Mesenchymal stem cell (in vitro differentiated cells and primary cell): Measurements from ENCODE around the gene CMTM5.
"Not testable (repeated sequence)": the region's sequence is repeated elsewhere in the genome, so short reads cannot be mapped to it uniquely, and the experiment has no call there.

Experiments
- DNase-seq: peaks from one replicate; pipeline ENCODE4 v3.0.0-alpha.2; 2013
- H2AFZ ChIP-seq: one replicate; pipeline ENCODE4 v1.6.1; 2013; ENCODE audit warnings: low read depth, mild to moderate bottlenecking, control low read depth, inconsistent platforms, low read length, moderate library complexity
- H2AK5ac ChIP-seq: 2 replicates; pipeline ENCODE4 v1.6.1; 2013; ENCODE audit warnings: low read length, moderate library complexity, mild to moderate bottlenecking, inconsistent platforms; ENCODE audit not compliant: severe bottlenecking
- H2BK120ac ChIP-seq: one replicate; pipeline ENCODE4 v1.6.1; 2013; ENCODE audit warnings: low read depth, mild to moderate bottlenecking, inconsistent platforms, low read length, moderate library complexity
- H2BK12ac ChIP-seq, 2 experiments: one replicate each; pipeline ENCODE4 v1.6.1; 2013; ENCODE audit warnings: inconsistent platforms in 2 of 2, low read length in 2 of 2, mild to moderate bottlenecking in 2 of 2, moderate library complexity in 2 of 2, control low read depth in 1 of 2
- H2BK15ac ChIP-seq: one replicate; pipeline ENCODE4 v1.6.1; 2013; ENCODE audit warnings: mild to moderate bottlenecking, low read depth, inconsistent platforms; ENCODE audit not compliant: poor library complexity, severe bottlenecking
- H2BK5ac ChIP-seq: 2 replicates; pipeline ENCODE4 v1.6.1; 2013; ENCODE audit warnings: low read depth, mild to moderate bottlenecking, low read length, control low read depth, inconsistent platforms; ENCODE audit not compliant: poor library complexity, severe bottlenecking
- H3K14ac ChIP-seq, 2 experiments: one replicate each; pipeline ENCODE4 v1.6.1; 2013; ENCODE audit warnings: inconsistent platforms in 2 of 2, low read length in 2 of 2, control low read depth in 1 of 2, mild to moderate bottlenecking in 1 of 2, moderate library complexity in 1 of 2
- H3K18ac ChIP-seq, 2 experiments: one replicate each; pipeline ENCODE4 v1.6.1; 2013; ENCODE audit warnings: inconsistent platforms in 2 of 2, low read length in 2 of 2, control low read depth in 1 of 2, low read depth in 1 of 2, mild to moderate bottlenecking in 1 of 2
- H3K23ac ChIP-seq, 2 experiments: one replicate each; pipeline ENCODE4 v1.6.1; 2013; ENCODE audit warnings: inconsistent platforms in 2 of 2, low read length in 2 of 2, mild to moderate bottlenecking in 2 of 2, moderate library complexity in 2 of 2, control low read depth in 1 of 2
- H3K27ac ChIP-seq: 2 replicates; pipeline ENCODE4 v1.5.1; 2013; ENCODE audit warnings: mild to moderate bottlenecking, moderate library complexity, low read length, control low read depth, inconsistent platforms; ENCODE audit not compliant: poor library complexity, severe bottlenecking
- H3K27me3 ChIP-seq, 2 experiments: 2 replicates each; pipeline versions ENCODE4 v1.6.1 to v1.7.0; 2013; ENCODE audit warnings: low read length in 2 of 2, mild to moderate bottlenecking in 2 of 2, moderate library complexity in 2 of 2, control low read depth in 1 of 2, inconsistent platforms in 1 of 2; ENCODE audit not compliant: control insufficient read depth in 1 of 2, insufficient read depth in 1 of 2
- H3K36me3 ChIP-seq, 2 experiments: 2 replicates each; pipeline versions ENCODE4 v1.6.1 to v1.7.0; 2013; ENCODE audit warnings: low read length in 2 of 2, control low read depth in 1 of 2, inconsistent platforms in 1 of 2, low read depth in 1 of 2, mild to moderate bottlenecking in 1 of 2; ENCODE audit not compliant: insufficient read depth in 2 of 2, control insufficient read depth in 1 of 2
- H3K4ac ChIP-seq, 2 experiments: one replicate each; pipeline ENCODE4 v1.6.1; 2013; ENCODE audit warnings: inconsistent platforms in 2 of 2, low read length in 2 of 2, mild to moderate bottlenecking in 2 of 2, moderate library complexity in 2 of 2, control low read depth in 1 of 2, low read depth in 1 of 2
- H3K4me1 ChIP-seq: 2 replicates; pipeline ENCODE4 v1.6.1; 2013; ENCODE audit warnings: low read depth, low read length, control low read depth; ENCODE audit not compliant: control insufficient read depth, insufficient read depth
- H3K4me2 ChIP-seq: 2 replicates; pipeline ENCODE4 v1.6.1; 2013; ENCODE audit warnings: low read length, mild to moderate bottlenecking, inconsistent platforms; ENCODE audit not compliant: poor library complexity, severe bottlenecking
- H3K4me3 ChIP-seq, 2 experiments: 2 replicates each; pipeline versions ENCODE4 v1.5.1 to v1.7.0; 2013; ENCODE audit warnings: low read length in 2 of 2, mild to moderate bottlenecking in 2 of 2, control low read depth in 1 of 2, low read depth in 1 of 2; ENCODE audit not compliant: insufficient read depth in 1 of 2
- H3K79me1 ChIP-seq: replicated peaks from 2 replicates; pipeline ENCODE4 v1.6.1; 2013; ENCODE audit warnings: mild to moderate bottlenecking, control low read depth, low read length, inconsistent platforms; ENCODE audit not compliant: poor library complexity, severe bottlenecking
- H3K9ac ChIP-seq: 2 replicates; pipeline ENCODE4 v1.7.0; 2013; ENCODE audit warnings: mild to moderate bottlenecking, low read length, moderate library complexity
- H3K9me3 ChIP-seq: 2 replicates; pipeline ENCODE4 v1.7.0; 2013; ENCODE audit warnings: mild to moderate bottlenecking, low read length; ENCODE audit not compliant: control insufficient read depth
- H4K8ac ChIP-seq: one replicate; pipeline ENCODE4 v1.6.1; 2013; ENCODE audit warnings: inconsistent platforms, mild to moderate bottlenecking, low read length, moderate library complexity
- H4K91ac ChIP-seq: one replicate; pipeline ENCODE4 v1.6.1; 2013; ENCODE audit warnings: mild to moderate bottlenecking, low read length, inconsistent platforms
- WGBS: methylation state at CpG from one replicate; pipeline ENCODE4 v1.1.7; 2013; ENCODE audit warnings: mixed read lengths; 5-methylcytosine and 5-hydroxymethylcytosine counted together

Gene CMTM5

DNA sequence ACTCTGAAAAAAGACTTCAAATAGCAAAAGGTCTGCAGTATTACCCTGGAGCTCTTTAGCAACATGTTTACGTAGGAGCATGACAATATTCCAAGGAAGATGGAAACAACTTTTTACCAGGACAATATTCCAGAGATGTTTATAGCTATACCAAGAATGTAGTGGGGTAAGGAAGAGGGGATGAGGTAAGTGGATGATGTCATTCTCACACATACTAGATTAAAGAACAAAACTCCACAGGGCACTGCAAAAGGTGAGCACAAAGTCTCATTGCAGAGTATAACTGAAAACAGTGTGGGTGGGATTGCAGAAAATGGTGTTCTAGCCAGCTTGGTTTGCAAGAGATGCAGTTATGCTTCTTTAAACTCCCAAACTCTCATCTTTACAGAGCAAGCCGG lies 8.4 kb downstream of the CMTM5 start:
- no peak for DNase-seq
- H3K9ac ChIP-seq, result no peak overlapping the region
- H2BK15ac ChIP-seq, result no peak overlapping the region

DNA sequence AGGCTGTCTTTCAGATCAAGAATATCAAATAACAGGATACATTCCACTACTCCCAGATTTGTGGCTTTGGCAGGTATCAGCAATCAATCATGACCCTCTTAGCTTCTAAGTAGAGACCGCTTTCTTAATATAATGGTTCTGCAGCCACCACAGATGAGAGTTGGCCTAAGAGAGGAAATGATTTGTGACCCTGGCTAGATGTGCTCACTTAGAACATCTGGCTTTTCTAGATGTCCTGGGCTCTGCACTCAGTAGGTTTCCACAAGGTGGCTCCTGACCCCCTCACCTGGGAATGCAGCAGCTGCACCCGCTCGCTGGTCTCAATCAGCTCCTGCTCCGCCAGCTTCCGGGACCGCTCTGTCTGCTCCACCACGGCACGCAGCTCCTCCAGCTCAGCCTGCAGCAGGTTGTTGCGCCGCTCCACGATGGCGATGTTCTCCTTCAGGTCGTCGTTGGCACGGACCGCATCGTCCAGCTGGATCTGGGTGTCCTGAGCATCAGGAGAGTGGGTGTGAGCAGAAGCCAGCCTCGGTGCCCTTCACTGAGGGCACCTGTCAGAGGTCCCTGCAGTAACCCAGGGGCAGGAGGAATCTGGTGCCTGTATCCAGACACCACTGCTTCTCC lies 8.9 kb downstream of the CMTM5 start:
- Histone ChIP-seq H3K9ac (no peak overlapping the region), H3K4me1 (no peaks in the 10 kb centered on the region), H3K79me1 (no peaks in the 10 kb centered on the region), H3K27ac (no peak overlapping the region), H2AK5ac (no peak overlapping the region), H3K14ac (no peak overlapping the region), H3K9me3 (no peaks in the 10 kb centered on the region), H2BK120ac (no peak overlapping the region), H2BK15ac (no peak overlapping the region), H3K27me3 (peaks cover 56 to 78% of the 10 kb centered on the region in 2 experiments), H4K8ac (no peak overlapping the region), H3K23ac (no peak overlapping the region), H2AFZ (no peak overlapping the region), H2BK12ac (no peak overlapping the region), H2BK5ac (no peak overlapping the region), H3K18ac (no peak overlapping the region), H3K36me3 (no peaks in the 10 kb centered on the region), H4K91ac (no peak overlapping the region), H3K4me3 (no peak overlapping the region), H3K4ac (no peak overlapping the region), H3K4me2 (no peak overlapping the region)
- no peak for DNase-seq
- WGBS, result 85% methylated on average over 18 of the region's 18 CpGs

More for the DNA sequence above, 8.4 kb downstream of the CMTM5 start:
- Histone ChIP-seq H2BK12ac (no peak overlapping the region), H3K4me3 (no peak overlapping the region), H3K27me3 (peaks cover 57 to 81% of the 10 kb centered on the region in 2 experiments), H3K79me1 (no peaks in the 10 kb centered on the region), H3K4ac (no peak overlapping the region), H3K4me1 (no peaks in the 10 kb centered on the region), H3K23ac (no peak overlapping the region), H3K36me3 (no peaks in the 10 kb centered on the region), H3K4me2 (no peak overlapping the region), H3K18ac (no peak overlapping the region), H2AFZ (no peak overlapping the region), H2BK120ac (no peak overlapping the region), H2AK5ac (no peak overlapping the region), H3K9me3 (no peaks in the 10 kb centered on the region), H4K91ac (no peak overlapping the region), H4K8ac (no peak overlapping the region), H2BK5ac (no peak overlapping the region), H3K14ac (no peak overlapping the region), H3K27ac (no peak overlapping the region)
- 94% methylated on average over 2 of the region's 2 CpGs for WGBS

DNA sequence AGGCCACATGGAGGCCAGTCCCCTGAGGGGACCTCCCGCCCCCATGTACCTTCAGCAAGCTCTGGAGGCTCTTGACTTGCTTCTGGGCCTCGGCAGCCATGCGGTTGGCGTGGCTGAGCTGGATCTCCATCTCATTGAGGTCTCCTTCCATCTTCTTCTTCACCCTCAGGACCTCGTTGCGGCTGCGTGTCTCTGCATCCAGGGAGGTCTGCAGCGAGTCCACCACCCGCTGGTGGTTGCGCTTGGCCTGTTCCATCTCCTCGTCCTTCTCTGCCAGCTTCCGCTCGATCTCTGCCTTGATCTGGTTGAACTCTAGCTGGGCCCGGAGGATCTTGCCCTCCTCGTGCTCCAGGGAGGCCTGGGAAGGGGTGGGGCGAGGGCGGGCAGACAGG lies 9.4 kb downstream of the CMTM5 start:
- H4K91ac ChIP-seq, H2AFZ ChIP-seq, H2AK5ac ChIP-seq, H3K18ac ChIP-seq, H2BK120ac ChIP-seq, H3K36me3 ChIP-seq, H3K4ac ChIP-seq, H2BK12ac ChIP-seq, H3K79me1 ChIP-seq, DNase-seq, H2BK15ac ChIP-seq, H3K9ac ChIP-seq, H3K27ac ChIP-seq, H2BK5ac ChIP-seq, H3K14ac ChIP-seq, H4K8ac ChIP-seq, H3K9me3 ChIP-seq, H3K23ac ChIP-seq, H3K4me2 ChIP-seq, H3K4me1 ChIP-seq, H3K4me3 ChIP-seq: not testable (repeated sequence)
- 87% methylated on average over 16 of the region's 17 CpGs for WGBS
- H3K27me3 ChIP-seq, result peaks cover 56 to 78% of the 10 kb centered on the region in 2 experiments

DNA sequence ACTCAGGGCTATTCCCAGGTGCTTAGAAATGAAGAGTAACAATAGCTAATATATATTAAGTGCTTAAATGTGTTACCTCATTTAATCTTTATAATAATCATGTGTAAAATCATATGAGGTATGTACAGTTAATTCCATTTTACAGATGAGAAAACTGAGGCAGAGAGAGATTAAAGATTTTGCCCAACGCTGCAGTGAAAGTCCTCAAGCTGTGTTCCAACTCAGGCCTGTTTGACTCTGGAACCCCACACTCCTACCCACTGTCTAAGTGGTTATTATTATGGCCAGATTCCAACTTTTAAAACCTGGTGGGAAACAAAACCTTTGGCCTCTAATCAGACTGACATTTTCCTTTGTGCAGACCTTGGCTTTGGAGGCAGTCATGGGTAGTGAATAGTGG lies 10.2 kb downstream of the CMTM5 start:
- Histone ChIP-seq H2BK5ac (no peak overlapping the region), H3K4me2 (no peak overlapping the region), H3K9me3 (no peaks in the 10 kb centered on the region), H4K8ac (no peak overlapping the region), H2AK5ac (no peak overlapping the region), H3K23ac (no peak overlapping the region), H2BK15ac (no peak overlapping the region), H2BK12ac (no peak overlapping the region), H3K36me3 (no peaks in the 10 kb centered on the region), H3K4me1 (no peaks in the 10 kb centered on the region), H3K4ac (no peak overlapping the region), H3K27me3 (peaks cover 52 to 78% of the 10 kb centered on the region in 2 experiments), H3K4me3 (no peak overlapping the region), H3K27ac (no peak overlapping the region), H3K18ac (no peak overlapping the region), H3K79me1 (no peaks in the 10 kb centered on the region), H3K14ac (no peak overlapping the region), H4K91ac (no peak overlapping the region), H3K9ac (no peak overlapping the region), H2BK120ac (no peak overlapping the region), H2AFZ (no peak overlapping the region)
- WGBS, result 90% methylated on average over 1 of the region's 1 CpG
- DNase-seq, result no peak
